ENCODE measurements around the gene REG1B. TPM values are rescaled to one million over a fixed set of nuclear protein-coding genes. Genes with fewer than 3 reads are reported as not detected.

Gene REG1B
- not detected for total RNA-seq

- ATAC-seq: no peak
- H3K27me3 Mint-ChIP-seq (ENCODE audit: low read depth): no peaks in the 10 kb centered on the region
- H3K36me3 Mint-ChIP-seq (ENCODE audit: low read depth): no peaks in the 10 kb centered on the region
- no peak within 1 kb of the TSS for H3K4me3 Mint-ChIP-seq
- H3K27ac Mint-ChIP-seq: no peak within 1 kb of the TSS
- ChIA-PET POLR2A (no interaction called here), CTCF (no interaction called here)
- no peak for DNase-seq
- H3K9me3 Mint-ChIP-seq (ENCODE audit: insufficient read depth): no peaks in the 10 kb centered on the region
- H3K4me1 Mint-ChIP-seq (ENCODE audit: low read depth): no peaks in the 10 kb centered on the region
Observed at GRCh38 chr2:79087785-79088364, at the start of gene REG1B. TSS of gene REG1B (minus strand) at chr2:79087993. CDS start at chr2:79087612, 381 bp downstream.

GRCh38 chr2:79131687-79132086 is 43.9 kb upstream of the REG1B start:
- Mint-ChIP-seq H3K4me1 (ENCODE audit: low read depth) (no peaks in the 10 kb centered on the region), H3K4me3 (no peak overlapping the region), H3K27me3 (ENCODE audit: low read depth) (no peaks in the 10 kb centered on the region), H3K27ac (no peak overlapping the region), H3K36me3 (ENCODE audit: low read depth) (no peaks in the 10 kb centered on the region), H3K9me3 (ENCODE audit: insufficient read depth) (no peaks in the 10 kb centered on the region)
- DNase-seq: no peak
- no peak for ATAC-seq
- ChIA-PET CTCF (no interaction called here), POLR2A (no interaction called here)

DNA sequence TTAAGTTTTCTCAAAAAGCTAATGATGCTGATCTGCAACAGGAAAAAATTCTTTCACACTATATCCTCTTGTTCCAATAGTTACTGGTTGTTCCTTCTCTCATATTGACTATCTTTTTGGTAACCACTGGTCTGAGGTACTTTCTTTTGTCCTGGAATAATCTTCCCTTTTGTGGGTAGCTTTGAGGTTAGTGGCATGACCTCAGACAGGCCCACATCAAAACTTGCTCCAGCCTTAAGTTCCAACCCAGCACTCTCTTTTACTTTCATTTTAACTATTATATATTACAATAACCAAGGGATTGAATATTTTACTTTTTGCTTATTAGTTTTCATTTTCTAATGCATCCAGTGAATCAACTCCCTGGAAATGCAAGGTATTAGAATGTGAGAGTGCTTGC is 42.0 kb upstream of the REG1B start:
- no peak overlapping the region for H3K27ac Mint-ChIP-seq
- DNase-seq (no peak), ATAC-seq (no peak)
- POLR2A ChIA-PET: no interaction called here
- no peaks in the 10 kb centered on the region for H3K4me1 Mint-ChIP-seq (ENCODE audit: low read depth)
- no peaks in the 10 kb centered on the region for H3K36me3 Mint-ChIP-seq (ENCODE audit: low read depth)
- H3K4me3 Mint-ChIP-seq: no peak overlapping the region
- CTCF ChIA-PET: no interaction called here
- no peaks in the 10 kb centered on the region for H3K27me3 Mint-ChIP-seq (ENCODE audit: low read depth)
- peaks cover 4% of the 10 kb centered on the region for H3K9me3 Mint-ChIP-seq (ENCODE audit: insufficient read depth)

DNA sequence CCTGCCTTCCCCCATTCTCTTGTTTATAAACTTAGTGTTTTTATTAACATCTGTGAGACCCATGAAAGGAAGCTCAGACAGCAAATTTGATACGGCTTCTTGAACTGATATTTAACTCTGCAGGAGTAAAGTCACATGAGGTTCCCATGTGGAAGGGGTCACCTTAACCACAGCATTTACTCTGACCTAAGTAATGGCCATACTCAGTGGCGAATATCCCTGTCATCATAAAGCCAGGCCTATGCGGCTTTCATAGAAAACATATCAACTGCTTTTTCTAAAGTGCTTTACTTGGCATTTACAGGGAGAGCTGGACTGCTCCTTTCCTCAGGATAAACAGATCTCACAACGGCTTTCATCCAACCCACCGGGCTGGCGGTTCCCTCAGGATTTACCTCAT is 41.5 kb upstream of the REG1B start:
- POLR2A ChIA-PET: no interaction called here
- Mint-ChIP-seq H3K27ac (no peak overlapping the region), H3K9me3 (ENCODE audit: insufficient read depth) (peaks cover 5% of the 10 kb centered on the region), H3K4me3 (no peak overlapping the region), H3K4me1 (ENCODE audit: low read depth) (no peaks in the 10 kb centered on the region), H3K27me3 (ENCODE audit: low read depth) (no peaks in the 10 kb centered on the region), H3K36me3 (ENCODE audit: low read depth) (no peaks in the 10 kb centered on the region)
- DNase-seq (no peak), ATAC-seq (no peak)
- CTCF ChIA-PET: no interaction called here

DNA sequence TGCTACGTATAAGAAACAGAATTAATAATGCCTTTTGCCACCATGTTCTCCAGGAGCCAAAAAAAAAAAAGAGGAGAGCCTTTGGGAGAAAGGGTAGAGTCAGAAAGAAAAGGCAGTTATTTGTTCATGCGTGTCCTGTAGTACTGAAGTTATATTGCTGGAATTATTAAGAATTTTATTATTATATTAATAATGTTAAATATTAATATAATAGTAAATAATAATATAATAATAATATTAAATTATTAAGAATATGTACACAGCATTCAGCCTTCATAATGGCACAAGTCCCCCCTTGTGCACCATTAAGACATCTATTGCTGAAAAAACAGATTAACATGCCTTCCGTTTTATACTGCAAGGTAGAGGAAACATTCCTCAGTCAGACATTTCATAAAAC is 40.6 kb upstream of the REG1B start:
- Mint-ChIP-seq H3K36me3 (ENCODE audit: low read depth) (no peaks in the 10 kb centered on the region), H3K27me3 (ENCODE audit: low read depth) (no peaks in the 10 kb centered on the region), H3K27ac (no peak overlapping the region), H3K4me1 (ENCODE audit: low read depth) (no peaks in the 10 kb centered on the region), H3K9me3 (ENCODE audit: insufficient read depth) (peaks cover 8% of the 10 kb centered on the region), H3K4me3 (no peak overlapping the region)
- CTCF ChIA-PET: no interaction called here
- POLR2A ChIA-PET: no interaction called here
- no peak for ATAC-seq
- no peak for DNase-seq

GRCh38 chr2:79125721-79125985 is 37.9 kb upstream of the REG1B start:
- DNase-seq (no peak), ATAC-seq (no peak)
- no peak overlapping the region for H3K27ac Mint-ChIP-seq
- H3K27me3 Mint-ChIP-seq (ENCODE audit: low read depth): no peaks in the 10 kb centered on the region
- H3K36me3 Mint-ChIP-seq (ENCODE audit: low read depth): no peaks in the 10 kb centered on the region
- POLR2A ChIA-PET: no interaction called here
- H3K4me3 Mint-ChIP-seq: no peak overlapping the region
- CTCF ChIA-PET: no interaction called here
- H3K4me1 Mint-ChIP-seq (ENCODE audit: low read depth): no peaks in the 10 kb centered on the region
- H3K9me3 Mint-ChIP-seq (ENCODE audit: insufficient read depth): peaks cover 8% of the 10 kb centered on the region

GRCh38 chr2:79124907-79125720 is 37.3 kb upstream of the REG1B start:
- no peaks in the 10 kb centered on the region for H3K4me1 Mint-ChIP-seq (ENCODE audit: low read depth)
- ChIA-PET CTCF (no interaction called here), POLR2A (no interaction called here)
- DNase-seq: no peak
- no peak overlapping the region for H3K4me3 Mint-ChIP-seq
- H3K27ac Mint-ChIP-seq: no peak overlapping the region
- H3K36me3 Mint-ChIP-seq (ENCODE audit: low read depth): no peaks in the 10 kb centered on the region
- ATAC-seq: no peak
- H3K9me3 Mint-ChIP-seq (ENCODE audit: insufficient read depth): peaks cover 8% of the 10 kb centered on the region
- no peaks in the 10 kb centered on the region for H3K27me3 Mint-ChIP-seq (ENCODE audit: low read depth)

- H3K9me3 Mint-ChIP-seq (ENCODE audit: insufficient read depth): peaks cover 8% of the 10 kb centered on the region
- DNase-seq: no peak
- POLR2A ChIA-PET: no interaction called here
Observed at GRCh38 chr2:79122676-79123075, 34.9 kb upstream of the REG1B start.

DNA sequence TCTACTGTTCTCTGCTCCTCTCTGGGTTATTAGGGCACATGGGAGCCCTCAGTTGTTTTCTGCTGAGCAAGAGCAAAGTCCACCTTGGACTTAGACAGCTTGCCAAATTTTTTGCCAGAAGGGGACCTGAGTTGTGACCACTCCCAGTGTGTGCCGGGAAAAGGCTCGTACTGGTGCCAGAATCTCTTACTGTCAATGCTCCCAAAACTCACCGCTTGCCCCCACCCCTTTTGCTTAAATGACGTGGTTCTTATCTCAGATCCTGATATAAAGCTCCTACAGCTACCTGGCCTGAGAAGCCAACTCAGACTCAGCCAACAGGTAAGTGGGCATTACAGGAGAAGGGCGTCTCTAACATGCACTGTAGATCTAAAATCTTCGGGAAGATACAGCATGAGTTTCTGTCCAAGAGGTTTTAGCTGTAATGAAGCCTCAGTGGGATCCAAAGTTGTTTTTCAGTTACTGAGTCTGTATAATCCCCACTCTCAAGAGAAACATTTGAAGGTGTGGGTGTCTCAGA is 32.5 kb upstream of the REG1B start, which contains the start of gene REG1A:
Gene REG1A (plus strand): TSS at position 295 of the 520 bp plus-strand sequence. CDS start 374 bp downstream, outside the sequence.
- ChIA-PET POLR2A (no interaction called here), CTCF (no interaction called here)
- Mint-ChIP-seq H3K4me3 (no peak within 1 kb of the TSS), H3K4me1 (ENCODE audit: low read depth) (no peaks in the 10 kb centered on the region), H3K36me3 (ENCODE audit: low read depth) (no peaks in the 10 kb centered on the region), H3K27me3 (ENCODE audit: low read depth) (no peaks in the 10 kb centered on the region), H3K27ac (no peak within 1 kb of the TSS), H3K9me3 (ENCODE audit: insufficient read depth) (peaks cover 12% of the 10 kb centered on the region)
- no peak for DNase-seq
- ATAC-seq: no peak

More at GRCh38 chr2:79122676-79123075, 34.9 kb upstream of the REG1B start:
- Mint-ChIP-seq H3K4me3 (no peak overlapping the region), H3K27ac (no peak overlapping the region), H3K4me1 (ENCODE audit: low read depth) (no peaks in the 10 kb centered on the region), H3K27me3 (ENCODE audit: low read depth) (no peaks in the 10 kb centered on the region), H3K36me3 (ENCODE audit: low read depth) (no peaks in the 10 kb centered on the region)
- CTCF ChIA-PET: no interaction called here
- no peak for ATAC-seq

- DNase-seq (no peak), ATAC-seq (no peak)
- H3K4me3 Mint-ChIP-seq: no peak overlapping the region
- no peaks in the 10 kb centered on the region for H3K36me3 Mint-ChIP-seq (ENCODE audit: low read depth)
- no peak overlapping the region for H3K27ac Mint-ChIP-seq
- ChIA-PET POLR2A (no interaction called here), CTCF (no interaction called here)
- no peaks in the 10 kb centered on the region for H3K4me1 Mint-ChIP-seq (ENCODE audit: low read depth)
- H3K9me3 Mint-ChIP-seq (ENCODE audit: insufficient read depth): peaks cover 17% of the 10 kb centered on the region
- H3K27me3 Mint-ChIP-seq (ENCODE audit: low read depth): no peaks in the 10 kb centered on the region
Observed at GRCh38 chr2:79116997-79117928, 29.5 kb upstream of the REG1B start.

- no peak for DNase-seq
- no peak for ATAC-seq
- no peaks in the 10 kb centered on the region for H3K36me3 Mint-ChIP-seq (ENCODE audit: low read depth)
- no peak overlapping the region for H3K4me3 Mint-ChIP-seq
- H3K27ac Mint-ChIP-seq: no peak overlapping the region
- H3K27me3 Mint-ChIP-seq (ENCODE audit: low read depth): no peaks in the 10 kb centered on the region
- ChIA-PET CTCF (no interaction called here), POLR2A (no interaction called here)
- no peaks in the 10 kb centered on the region for H3K4me1 Mint-ChIP-seq (ENCODE audit: low read depth)
- H3K9me3 Mint-ChIP-seq (ENCODE audit: insufficient read depth): peaks cover 17% of the 10 kb centered on the region
Observed at GRCh38 chr2:79114797-79115494, 27.2 kb upstream of the REG1B start.

DNA sequence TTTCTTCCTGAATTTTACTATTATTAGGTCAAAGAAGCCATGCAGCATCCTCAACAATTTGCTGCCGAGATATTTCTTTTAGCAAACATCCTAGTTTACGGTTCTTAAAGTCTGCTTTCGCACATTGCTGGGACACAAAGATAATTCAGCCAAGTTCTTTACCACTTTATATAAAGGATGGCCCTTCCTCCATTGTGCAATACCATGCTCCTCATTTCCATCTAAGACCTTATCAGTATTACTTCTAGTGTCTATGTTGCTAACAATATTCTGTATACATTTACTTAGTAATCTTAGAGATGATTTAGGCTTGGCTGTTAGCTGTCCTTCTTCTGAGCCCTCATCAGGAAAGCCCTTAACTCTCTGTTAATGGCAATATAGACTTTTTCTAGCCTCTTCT is 24.5 kb upstream of the REG1B start:
- H3K27me3 Mint-ChIP-seq (ENCODE audit: low read depth): no peaks in the 10 kb centered on the region
- H3K9me3 Mint-ChIP-seq (ENCODE audit: insufficient read depth): peaks cover 17% of the 10 kb centered on the region
- CTCF ChIA-PET: no interaction called here
- no peak overlapping the region for H3K4me3 Mint-ChIP-seq
- H3K4me1 Mint-ChIP-seq (ENCODE audit: low read depth): no peaks in the 10 kb centered on the region
- no peaks in the 10 kb centered on the region for H3K36me3 Mint-ChIP-seq (ENCODE audit: low read depth)
- no peak for DNase-seq
- ATAC-seq: no peak
- H3K27ac Mint-ChIP-seq: no peak overlapping the region
- POLR2A ChIA-PET: no interaction called here

Data from activated CD8-positive, alpha-beta T cell treated with anti-CD3 and anti-CD28 coated beads, Interleukin-2, amount 10 ng/mL, durations not matched to agents 7 days and 5 days (primary cell).